IMR-90 (cell line): Measurements from ENCODE around the gene LUZP2. TPM values are rescaled to one million over a fixed set of nuclear protein-coding genes. Genes with fewer than 3 reads are reported as not detected.

Source experiments
- ATAC-seq: fragments of 200-7000 bp; cut with Tn5 transposase; 2 replicates; pipeline ENCODE4 v1.9.1; 2020; ENCODE audit warnings: low read depth, mild to moderate bottlenecking, moderate library complexity
- BruUV-seq: library from RNA; stranded (reverse); fragments of 400-500 nt; replicated peaks from 2 replicates; lab custom pipeline; 2021; lab: Mats Ljungman, UMichigan
- CTCF ChIA-PET: fragments of 300-600 bp; formaldehyde crosslinking; extraction: SDS; loops from one replicate; lab custom pipeline; 2021; ENCODE audit warnings: antibody characterized with exemption; lab: Yijun Ruan, JAX
- POLR2A ChIA-PET: fragments of 300-600 bp; sonication (Branson Sonifier 250); formaldehyde crosslinking; loops from one replicate; lab custom pipeline; 2022; ENCODE audit warnings: antibody characterized with exemption; ENCODE audit not compliant: unreplicated experiment; lab: Charles Lee
- DNase-seq: peaks from one replicate; pipeline ENCODE4 v3.0.0; 2013
- H2AFZ ChIP-seq: replicated peaks from 2 replicates; pipeline ENCODE3; 2013; ENCODE audit warnings: low read length, mild to moderate bottlenecking; ENCODE audit not compliant: poor library complexity
- H2AK5ac ChIP-seq: 2 replicates; pipeline ENCODE4 v1.6.1; 2013; ENCODE audit warnings: low read depth, low read length, inconsistent platforms
- H2AK9ac ChIP-seq: replicated peaks from 2 replicates; pipeline ENCODE3; 2013; ENCODE audit warnings: mild to moderate bottlenecking, low read depth, low read length, moderate library complexity; ENCODE audit not compliant: poor library complexity
- H2BK120ac ChIP-seq: 2 replicates; pipeline ENCODE4 v1.6.1; 2013; ENCODE audit warnings: low read depth, low read length, inconsistent platforms
- H2BK15ac ChIP-seq: 3 replicates; pipeline ENCODE4 v1.6.1; 2013; ENCODE audit warnings: low read depth, low read length, inconsistent platforms
- H2BK20ac ChIP-seq: 2 replicates; pipeline ENCODE4 v1.6.1; 2013; ENCODE audit warnings: low read depth, mild to moderate bottlenecking, inconsistent platforms, low read length, moderate library complexity
- H2BK5ac ChIP-seq: 2 replicates; pipeline ENCODE4 v1.6.1; 2013; ENCODE audit warnings: mild to moderate bottlenecking, low read depth, low read length, inconsistent platforms; ENCODE audit not compliant: poor library complexity, severe bottlenecking
- H3K14ac ChIP-seq: replicated peaks from 2 replicates; pipeline ENCODE4 v1.6.1; 2013; ENCODE audit warnings: low read depth, low read length, inconsistent platforms
- H3K18ac ChIP-seq: 2 replicates; pipeline ENCODE4 v1.6.1; 2013; ENCODE audit warnings: low read depth, low read length, control low read depth
- H3K23ac ChIP-seq: 2 replicates; pipeline ENCODE4 v1.6.1; 2013; ENCODE audit warnings: low read depth, low read length, inconsistent platforms
- H3K27ac ChIP-seq: 2 replicates; pipeline ENCODE4 v1.5.1; 2013; ENCODE audit warnings: mild to moderate bottlenecking, control low read depth, low read length; ENCODE audit not compliant: insufficient read depth
- H3K27me3 ChIP-seq: 2 replicates; pipeline ENCODE4 v1.6.1; 2013; ENCODE audit warnings: low read length; ENCODE audit not compliant: control insufficient read depth, insufficient read depth
- H3K36me3 ChIP-seq: 2 replicates; pipeline ENCODE4 v1.6.1; 2013; ENCODE audit warnings: low read length, mixed read lengths; ENCODE audit not compliant: control insufficient read depth, insufficient read depth
- H3K4ac ChIP-seq: 2 replicates; pipeline ENCODE4 v1.6.1; 2013; ENCODE audit warnings: low read depth, low read length, inconsistent platforms
- H3K4me1 ChIP-seq: 2 replicates; pipeline ENCODE4 v1.6.1; 2013; ENCODE audit warnings: low read length, mixed read lengths; ENCODE audit not compliant: control insufficient read depth, insufficient read depth
- H3K4me2 ChIP-seq: 2 replicates; pipeline ENCODE4 v1.6.1; 2013; ENCODE audit warnings: low read depth, mild to moderate bottlenecking, control low read depth, low read length, moderate library complexity
- H3K4me3 ChIP-seq: 2 replicates; pipeline ENCODE4 v1.5.1; 2013; ENCODE audit warnings: low read depth, mild to moderate bottlenecking, control low read depth, low read length, moderate library complexity; ENCODE audit not compliant: insufficient read depth
- H3K56ac ChIP-seq: 2 replicates; pipeline ENCODE4 v1.6.1; 2013; ENCODE audit warnings: low read length, inconsistent platforms; ENCODE audit not compliant: insufficient read depth; ENCODE audit errors: extremely low read depth
- H3K79me1 ChIP-seq, 2 experiments: 2 replicates each; pipeline ENCODE4 v1.6.1; 2013; ENCODE audit warnings: low read length in 2 of 2, inconsistent platforms in 1 of 2, low read depth in 1 of 2
- H3K9ac ChIP-seq: 2 replicates; pipeline ENCODE4 v1.6.1; 2013; ENCODE audit warnings: low read depth, low read length, control low read depth
- H3K9me1 ChIP-seq: 2 replicates; pipeline ENCODE4 v1.6.1; 2013; ENCODE audit warnings: low read length, inconsistent platforms; ENCODE audit not compliant: insufficient read depth
- H3K9me3 ChIP-seq: 2 replicates; pipeline ENCODE4 v1.6.1; 2013; ENCODE audit warnings: low read length; ENCODE audit not compliant: control insufficient read depth, insufficient read depth
- H4K20me1 ChIP-seq: 2 replicates; pipeline ENCODE4 v1.6.1; 2013; ENCODE audit warnings: low read length, inconsistent platforms; ENCODE audit not compliant: insufficient read depth
- H4K5ac ChIP-seq: 2 replicates; pipeline ENCODE4 v1.6.1; 2013; ENCODE audit warnings: mild to moderate bottlenecking, low read depth, low read length, control low read depth
- H4K8ac ChIP-seq, 2 experiments: 2 replicates each; pipeline ENCODE4 v1.6.1; 2013; ENCODE audit warnings: low read depth in 2 of 2, low read length in 2 of 2, control low read depth in 1 of 2, inconsistent platforms in 1 of 2
- H4K91ac ChIP-seq: 2 replicates; pipeline ENCODE4 v1.6.1; 2013; ENCODE audit warnings: low read depth, low read length, inconsistent platforms; ENCODE audit not compliant: insufficient read depth
- BHLHE40 ChIP-seq: fragments of 150-350 bp; IDR thresholded peaks from 2 replicates; pipeline ENCODE4 v1.6.1; 2016; ENCODE audit warnings: mild to moderate bottlenecking, low read depth, low read length
- CEBPB ChIP-seq: IDR thresholded peaks from 2 replicates; pipeline ENCODE4 v1.6.1; 2012; ENCODE audit warnings: low read depth, low read length, improper control_type of control experiment
- MXI1 ChIP-seq: IDR thresholded peaks from 2 replicates; pipeline ENCODE4 v1.6.1; 2012; ENCODE audit warnings: low read depth, mild to moderate bottlenecking, low read length, moderate library complexity, borderline replicate concordance
- NFE2L2 ChIP-seq: fragments of 150-350 bp; IDR thresholded peaks from 2 replicates; pipeline ENCODE4 v1.6.1; 2016; ENCODE audit warnings: low read depth, mild to moderate bottlenecking, low read length
- RAD21 ChIP-seq: IDR thresholded peaks from 2 replicates; pipeline ENCODE4 v1.6.1; 2012; ENCODE audit warnings: low read length, improper control_type of control experiment
- RCOR1 ChIP-seq: IDR thresholded peaks from 2 replicates; pipeline ENCODE4 v1.6.1; 2012; ENCODE audit warnings: mild to moderate bottlenecking, low read length, improper control_type of control experiment; ENCODE audit not compliant: insufficient replicate concordance
- SMC3 ChIP-seq: fragments of 150-350 bp; IDR thresholded peaks from 2 replicates; pipeline ENCODE4 v1.6.1; 2016; ENCODE audit warnings: low read depth, mild to moderate bottlenecking, antibody characterized with exemption, low read length, moderate library complexity
- USF2 ChIP-seq: fragments of 150-350 bp; IDR thresholded peaks from 2 replicates; pipeline ENCODE4 v1.6.1; 2017; ENCODE audit warnings: mild to moderate bottlenecking, antibody characterized with exemption, low read length, low read depth
- WGBS, 2 experiments: methylation state at CpG; one replicate each; pipeline versions ENCODE4 v1.1.5 to v1.1.7; 2013; ENCODE audit warnings: missing lambda C conversion rate in 2 of 2; ENCODE audit not compliant: insufficient read length in 1 of 2; ENCODE audit errors: extremely low coverage in 2 of 2; 5-methylcytosine and 5-hydroxymethylcytosine counted together
- dilution Hi-C: fragments of 300-500 bp; cut with HindIII; formaldehyde crosslinking; loops from one replicate; pipeline ENCODE4 v1.14.3; 2018; ENCODE audit warnings: low sequenced_read_pairs; ENCODE audit not compliant: unreplicated experiment
- in situ Hi-C: fragments of 300-500 bp; cut with MboI; formaldehyde crosslinking; loops from 3 replicates; pipeline ENCODE4 v1.14.3; 2019; ENCODE audit warnings: low sequenced_read_pairs, inconsistent platforms, mixed read lengths
- intact Hi-C: fragments of 100-400 bp; cut with micrococcal nuclease; formaldehyde crosslinking; loops from 2 replicates; pipeline ENCODE4 v1.10.0; 2022
- polyA plus RNA-seq, 3 experiments: library from polyadenylated mRNA; depleted of rRNA; stranded (reverse); fragments of >200 nt; gene quantifications; 2 replicates each; pipeline ENCODE4 v1.2.3, GENCODE V29; 2012; ENCODE audit warnings: low replicate concordance in 1 of 3
- total RNA-seq: library from RNA; depleted of rRNA; stranded (reverse); fragments of >200 nt; gene quantifications from 2 replicates; pipeline ENCODE4 v1.2.3, GENCODE V29; 2012

Gene LUZP2
- total and polyA plus RNA-seq, 2 of the 4 experiments (the other 2 are of a cell fraction): 0.89 to 2.0 TPM

- Histone ChIP-seq H4K8ac (no peak overlapping the region), H3K56ac (no peak overlapping the region), H2BK15ac (no peak overlapping the region), H3K79me1 (no peaks in the 10 kb centered on the region), H2AK5ac (no peak overlapping the region), H4K91ac (no peak overlapping the region), H3K9me1 (no peaks in the 10 kb centered on the region), H3K9me3 (no peaks in the 10 kb centered on the region; the same call in 1 of the 2 replicates), H3K27me3 (no peaks in the 10 kb centered on the region), H2AK9ac (no peak overlapping the region), H4K20me1 (no peaks in the 10 kb centered on the region), H3K4ac (no peak overlapping the region), H3K4me3 (no peak overlapping the region), H3K36me3 (no peaks in the 10 kb centered on the region), H2BK20ac (no peak overlapping the region), H3K23ac (no peak overlapping the region), H3K4me2 (no peak overlapping the region), H3K9ac (no peak overlapping the region), H3K4me1 (no peaks in the 10 kb centered on the region), H3K14ac (no peak overlapping the region), H2BK5ac (no peak overlapping the region), H3K18ac (no peak overlapping the region), H3K27ac (no peak overlapping the region), H4K5ac (no peak overlapping the region), H2AFZ (no peak overlapping the region), H2BK120ac (no peak overlapping the region)
- no TSS peak for BruUV-seq
- peak; percentile 8 for DNase-seq
- in situ Hi-C loops (no loop called here), dilution Hi-C loops (no loop called here), intact Hi-C loops (no loop called here)
- no CpG with 5 or more reads among the region's 1 CpG for WGBS, 2 experiments
- ChIA-PET CTCF (interaction anchor here (1.4 kb wide), 1 partner anchor 20 kb away, joined by 7 read pairs; no protein-coding TSS in a partner anchor), POLR2A (no interaction called here)
- TF ChIP-seq RAD21 (no peak), MXI1 (no peak), SMC3 (no peak), BHLHE40 (no peak), USF2 (no peak), NFE2L2 (no peak), CEBPB (peak; percentile 75), RCOR1 (no peak)
- no peak for ATAC-seq
Observed at GRCh38 chr11:24478718-24479117, 18.1 kb upstream of the LUZP2 start.
